Lung (tissue), 12 donors: Measurements from ENCODE around the gene ZNF354C. TPM values are rescaled to one million over a fixed set of nuclear protein-coding genes. Genes with fewer than 3 reads are reported as not detected.

Experiments used
- ATAC-seq: fragments of 200-7000 bp; cut with Tn5 transposase; one replicate; pipeline ENCODE4 v1.9.1; 2020; ENCODE audit warnings: moderate number of reproducible peaks; ENCODE audit not compliant: insufficient read depth, low FRiP score
- DNase-seq, 3 donors: peaks; one replicate each; pipeline ENCODE4 v3.0.0-alpha.2; 2013 to 2017
- H3K27ac ChIP-seq, 2 donors: one replicate each; pipeline ENCODE4 v1.5.1; 2013; ENCODE audit warnings: mild to moderate bottlenecking in 2 of 2, moderate library complexity in 2 of 2, control low read depth in 1 of 2, inconsistent platforms in 1 of 2, low read depth in 1 of 2, low read length in 1 of 2
- H3K27me3 ChIP-seq, 3 donors: one replicate each; pipeline ENCODE4 v1.5.1; 2013; ENCODE audit warnings: low read length in 2 of 3; ENCODE audit not compliant: control insufficient read depth in 3 of 3, insufficient read depth in 3 of 3
- H3K36me3 ChIP-seq, 4 donors: one replicate each; pipeline ENCODE4 v1.5.1; 2013; ENCODE audit warnings: low read length in 4 of 4, mild to moderate bottlenecking in 1 of 4, moderate library complexity in 1 of 4; ENCODE audit not compliant: control insufficient read depth in 4 of 4, insufficient read depth in 4 of 4
- H3K4me1 ChIP-seq, 5 donors: one replicate each; pipeline ENCODE4 v1.5.1; 2013; ENCODE audit warnings: low read length in 5 of 5, mild to moderate bottlenecking in 2 of 5, moderate library complexity in 1 of 5; ENCODE audit not compliant: control insufficient read depth in 5 of 5, insufficient read depth in 5 of 5
- H3K4me3 ChIP-seq: one replicate; pipeline ENCODE4 v1.5.1; 2013; ENCODE audit warnings: mild to moderate bottlenecking, control low read depth, moderate library complexity
- H3K9ac ChIP-seq, 2 donors: one replicate each; pipeline ENCODE4 v1.5.1; 2013; ENCODE audit warnings: low read length in 2 of 2, control low read depth in 1 of 2; ENCODE audit not compliant: insufficient read depth in 1 of 2
- H3K9me3 ChIP-seq, 4 donors: one replicate each; pipeline ENCODE4 v1.5.1; 2013; ENCODE audit warnings: low read length in 3 of 4, mild to moderate bottlenecking in 1 of 4, moderate library complexity in 1 of 4; ENCODE audit not compliant: control insufficient read depth in 4 of 4, insufficient read depth in 3 of 4
- CTCF ChIP-seq: IDR thresholded peaks from 2 replicates; pipeline ENCODE4 v1.5.1; 2012; ENCODE audit warnings: mild to moderate bottlenecking; ENCODE audit errors: control extremely low read depth, extremely low read depth
- WGBS, 2 donors: extraction: QIAGEN DNeasy Blood & Tissue Kit; methylation state at CpG; one replicate each; pipeline ENCODE4 v1.1.7; 2013; 5-methylcytosine and 5-hydroxymethylcytosine counted together
- polyA plus RNA-seq, 2 donors: library from polyadenylated mRNA; stranded (reverse); fragments of 200-250 nt; gene quantifications; one replicate each; pipeline ENCODE4 v1.2.1, GENCODE V29; 2013
- total RNA-seq, 2 donors: library from RNA; depleted of rRNA in 1 of 2; stranded (reverse); fragments of >200 nt in 1 of 2; gene quantifications; one replicate each; pipeline ENCODE4 v1.2.1, GENCODE V29; 2014 to 2021
- donor health status: control.
- donor health status: control.
- donor health status: Bipolar disorder and iron deficiency.
- donor health status: healthy.
- donor health status: DM: yes; HTN: yes; CAD: no.

The ZNF354C gene
- total and polyA plus RNA-seq, 4 donors, result 1.2 to 15.8 (median 2.6) TPM

DNA sequence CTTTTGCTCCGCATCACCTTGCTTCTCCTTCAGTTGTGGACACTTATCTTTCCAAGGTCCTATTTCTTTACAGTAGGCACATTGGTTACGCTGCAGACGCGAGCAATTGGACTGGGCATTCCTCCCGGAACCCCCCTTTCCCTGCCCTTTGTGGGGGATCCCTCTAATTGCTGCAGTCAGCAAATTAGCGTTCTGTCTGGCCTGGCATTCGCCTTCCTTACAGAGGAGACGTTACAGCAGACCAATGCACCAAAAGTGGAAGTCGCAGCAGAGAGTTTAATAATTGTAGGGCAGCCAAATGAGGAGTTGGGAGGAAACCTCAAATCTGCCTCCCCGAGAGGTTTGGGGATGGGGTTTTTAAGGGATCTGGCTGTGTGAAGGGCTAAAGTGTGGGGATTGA is 5.3 kb upstream of the ZNF354C start:
- ATAC-seq, result no peak
- TF ChIP-seq CTCF, result no peak
- 91 to 93% methylated on average over 10 of the region's 10 CpGs for WGBS, 2 donors

DNA sequence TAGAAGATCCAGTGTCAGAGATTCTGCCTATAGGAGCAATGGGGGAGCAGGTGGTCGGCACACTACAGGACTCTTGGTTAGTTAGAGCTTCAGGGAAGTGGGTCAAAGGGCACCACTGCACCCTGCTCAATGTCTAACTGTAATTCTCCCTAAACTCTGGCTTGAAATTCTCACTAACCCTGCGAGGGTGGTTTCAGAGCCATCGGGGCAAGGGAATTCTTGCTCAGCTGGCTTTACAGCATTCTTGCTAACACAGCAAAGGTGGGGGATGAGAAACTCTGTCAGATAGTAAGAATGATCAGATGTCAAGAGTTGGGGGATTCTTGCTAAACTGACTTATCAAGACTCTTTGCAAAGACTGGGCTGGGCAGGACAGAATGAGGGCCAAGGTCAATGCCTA is 4.7 kb upstream of the ZNF354C start:
- WGBS, 2 donors, result 72 to 80% methylated on average over 3 of the region's 3 CpGs
- H3K4me3 ChIP-seq, result no peak overlapping the region
- H3K27me3 ChIP-seq, result no peaks in the 10 kb centered on the region
- ATAC-seq, result no peak
- H3K9me3 ChIP-seq, result peaks cover 0 to 18% (median 0%) of the 10 kb centered on the region in 4 donors
- H3K4me1 ChIP-seq, result no peaks in the 10 kb centered on the region
- TF ChIP-seq CTCF, result no peak
- no peak overlapping the region for H3K9ac ChIP-seq
- peaks cover 0 to under 1% (median 0%) of the 10 kb centered on the region in 4 donors for H3K36me3 ChIP-seq
- no peak overlapping the region for H3K27ac ChIP-seq
- DNase-seq, result no peak

More for the DNA sequence above, 5.3 kb upstream of the ZNF354C start:
- no peaks in the 10 kb centered on the region for H3K27me3 ChIP-seq
- no peak overlapping the region for H3K9ac ChIP-seq
- no peaks in the 10 kb centered on the region for H3K4me1 ChIP-seq
- H3K4me3 ChIP-seq, result no peak overlapping the region
- H3K36me3 ChIP-seq, result no peaks in the 10 kb centered on the region
- peaks cover 0 to 18% (median 0%) of the 10 kb centered on the region in 4 donors for H3K9me3 ChIP-seq
- no peak for DNase-seq
- no peak overlapping the region for H3K27ac ChIP-seq

DNA sequence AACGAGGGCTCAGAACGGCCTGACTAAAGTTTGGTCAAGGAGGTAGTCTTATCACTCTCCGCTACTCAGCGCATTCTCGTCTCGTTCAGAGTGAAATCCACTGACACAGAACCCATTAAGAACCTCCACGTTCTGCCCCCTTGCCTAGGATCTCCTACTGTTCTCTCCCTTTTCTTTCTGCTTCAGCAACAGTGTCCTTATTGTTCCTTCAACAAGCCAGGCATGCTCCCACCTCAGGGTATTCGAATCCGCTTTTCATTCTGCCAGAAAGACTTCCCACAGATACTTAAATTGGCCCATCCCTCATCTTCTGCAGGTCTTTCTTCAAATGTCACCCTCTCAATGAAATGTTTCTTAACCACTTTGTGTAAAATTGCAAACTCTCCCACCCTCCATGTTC is 4.3 kb upstream of the ZNF354C start:
- WGBS, 2 donors, result 68 to 77% methylated on average over 9 of the region's 9 CpGs
- Histone ChIP-seq H3K36me3 (peaks cover 0 to 3% (median 0%) of the 10 kb centered on the region in 4 donors), H3K9ac (no peak overlapping the region), H3K4me3 (no peak overlapping the region), H3K27me3 (no peaks in the 10 kb centered on the region), H3K4me1 (peaks cover 0 to under 1% (median 0%) of the 10 kb centered on the region in 5 donors), H3K27ac (no peak overlapping the region), H3K9me3 (peaks cover 0 to 18% (median 0%) of the 10 kb centered on the region in 4 donors)
- DNase-seq (no peak), ATAC-seq (no peak)
- TF ChIP-seq CTCF, result no peak

DNA sequence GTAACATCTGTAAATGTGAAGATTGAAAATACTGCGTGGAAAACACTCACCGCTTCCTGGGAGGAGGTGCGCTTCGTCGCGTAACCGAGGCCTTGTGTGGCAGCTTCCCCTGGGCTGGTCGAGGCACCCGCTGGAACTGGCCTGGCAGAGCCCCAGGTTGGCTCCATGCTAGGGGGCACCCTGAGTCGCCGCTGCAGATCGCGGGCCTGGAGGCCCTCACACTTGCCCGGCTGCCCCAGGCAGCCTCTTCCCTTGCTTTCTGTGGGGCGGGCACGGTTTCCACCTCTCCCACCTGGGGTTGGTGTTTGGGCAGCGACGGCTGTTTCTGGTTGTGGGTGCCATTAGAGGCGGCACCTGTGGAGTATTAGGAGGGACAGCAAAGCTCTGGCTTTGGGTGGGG is 852 bp downstream of the ZNF354C start:
- Histone ChIP-seq H3K27me3 (no peaks in the 10 kb centered on the region), H3K36me3 (peaks cover 2 to 37% (median 15%) of the 10 kb centered on the region in 4 donors), H3K9me3 (peaks cover 0 to 15% (median 8%) of the 10 kb centered on the region in 4 donors), H3K4me3 (peak overlapping the region; percentile 87), H3K4me1 (peaks cover 0 to 8% (median 7%) of the 10 kb centered on the region in 5 donors), H3K27ac (no peak overlapping the region), H3K9ac (peak overlapping the region; percentile 50 to 56)
- TF ChIP-seq CTCF, result no peak
- WGBS, 2 donors, result 82 to 87% methylated on average over 19 of the region's 19 CpGs
- DNase-seq (no peak), ATAC-seq (no peak)
